Muscle of leg (tissue), 11 donors: ENCODE data around the gene HPS1. TPM values are rescaled to one million over a fixed set of nuclear protein-coding genes. Genes with fewer than 3 reads are reported as not detected.
A peak's percentile ranks its signal among the peaks of the same experiment; 100 is the strongest.

Experiments used
- DNase-seq: peaks from one replicate; pipeline ENCODE4 v3.0.0; 2013
- H3K27ac ChIP-seq: one replicate; pipeline ENCODE4 v1.5.1; 2013; ENCODE audit warnings: mild to moderate bottlenecking, low read length, control low read depth
- H3K27me3 ChIP-seq: one replicate; pipeline ENCODE4 v1.6.1; 2013; ENCODE audit warnings: low read length; ENCODE audit not compliant: control insufficient read depth, insufficient read depth
- H3K36me3 ChIP-seq: one replicate; pipeline ENCODE4 v1.6.1; 2013; ENCODE audit warnings: low read length; ENCODE audit not compliant: control insufficient read depth, insufficient read depth
- H3K4me1 ChIP-seq: one replicate; pipeline ENCODE4 v1.6.1; 2013; ENCODE audit warnings: low read length; ENCODE audit not compliant: control insufficient read depth, insufficient read depth
- H3K4me3 ChIP-seq: one replicate; pipeline ENCODE4 v1.5.1; 2013; ENCODE audit warnings: low read length, control low read depth
- H3K9me3 ChIP-seq: replicated peaks from 2 replicates; pipeline ENCODE4 v1.6.1; 2013; ENCODE audit warnings: low read depth, low read length; ENCODE audit not compliant: control insufficient read depth
- WGBS: methylation state at CpG from one replicate; pipeline ENCODE4 v1.1.5; 2013; ENCODE audit warnings: missing lambda C conversion rate; ENCODE audit not compliant: insufficient coverage; 5-methylcytosine and 5-hydroxymethylcytosine counted together
- polyA plus RNA-seq, 8 donors: library from polyadenylated mRNA; unstranded; fragments of 120-200 nt; gene quantifications; one replicate each; pipeline versions ENCODE4 v1.2.1 to v1.2.3, GENCODE V29; 2013; ENCODE audit warnings: inconsistent platforms in 1 of 8, low replicate concordance in 1 of 8; ENCODE audit not compliant: insufficient read length in 8 of 8, insufficient read depth in 1 of 8
- total RNA-seq: library from RNA; stranded (reverse); fragments of 120-200 nt; gene quantifications from one replicate; pipeline ENCODE4 v1.2.4, GENCODE V29; 2013

HPS1 gene
- total and polyA plus RNA-seq, 9 donors: 9.7 to 24.3 (median 16.0) TPM

DNA sequence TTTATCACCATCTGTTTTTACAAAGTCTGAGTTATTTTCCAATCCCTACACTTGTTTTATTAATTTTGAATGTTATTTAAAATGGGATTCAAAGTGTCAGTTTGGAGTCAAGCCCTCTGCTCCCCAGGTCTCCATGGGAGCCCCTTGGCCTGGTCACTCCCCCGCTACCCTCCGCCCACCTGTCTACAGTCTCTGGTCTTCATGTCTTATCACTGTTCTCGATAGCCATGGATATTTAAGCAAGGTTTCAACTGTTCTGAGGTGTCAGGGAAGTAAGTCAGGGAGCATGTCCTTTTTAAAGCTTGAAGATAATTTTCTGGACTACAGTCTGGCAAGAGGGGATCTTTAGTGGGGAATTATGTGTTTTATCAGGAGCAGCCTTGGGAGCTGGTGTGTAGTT, 19.1 kb upstream of the HPS1 start:
- DNase-seq: no peak
- no peak overlapping the region for H3K4me3 ChIP-seq
- peaks cover 8% of the 10 kb centered on the region for H3K4me1 ChIP-seq
- 67% methylated on average over 1 of the region's 3 CpGs for WGBS
- H3K36me3 ChIP-seq: no peaks in the 10 kb centered on the region
- H3K27ac ChIP-seq: no peak overlapping the region
- H3K27me3 ChIP-seq: peaks cover 14% of the 10 kb centered on the region
- H3K9me3 ChIP-seq: no peaks in the 10 kb centered on the region

GRCh38 chr10:98463976-98464754, 17.4 kb upstream of the HPS1 start:
- Histone ChIP-seq H3K27me3 (peaks cover 11% of the 10 kb centered on the region), H3K4me3 (no peak overlapping the region), H3K4me1 (peaks cover 8% of the 10 kb centered on the region), H3K36me3 (no peaks in the 10 kb centered on the region), H3K9me3 (no peaks in the 10 kb centered on the region), H3K27ac (no peak overlapping the region)
- 86% methylated on average over 7 of the region's 8 CpGs for WGBS
- no peak for DNase-seq

DNA sequence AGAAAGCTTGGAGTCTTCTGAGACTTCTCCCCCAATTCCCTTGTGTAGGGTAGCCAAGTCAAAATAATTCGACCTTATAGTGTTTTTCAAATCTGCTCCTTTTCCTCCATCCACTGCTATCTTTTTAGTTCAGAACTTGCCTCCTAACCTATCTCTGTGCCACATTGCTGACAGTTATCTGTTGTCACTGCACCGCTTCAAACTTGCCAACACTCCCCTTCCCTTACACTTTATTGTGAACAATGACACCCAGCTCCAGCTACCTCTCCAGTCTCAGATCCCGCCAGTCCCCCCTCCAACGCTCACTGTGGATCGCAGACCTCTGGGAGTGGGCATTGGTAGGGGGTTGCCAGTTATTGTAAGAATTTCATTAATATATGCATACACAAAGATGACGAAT, 16.3 kb upstream of the HPS1 start:
- Histone ChIP-seq H3K36me3 (no peaks in the 10 kb centered on the region), H3K9me3 (no peaks in the 10 kb centered on the region), H3K4me1 (peaks cover 6% of the 10 kb centered on the region), H3K4me3 (no peak overlapping the region), H3K27ac (no peak overlapping the region), H3K27me3 (peaks cover 7% of the 10 kb centered on the region)
- no peak for DNase-seq
- WGBS: 87% methylated on average over 2 of the region's 6 CpGs

- Histone ChIP-seq H3K36me3 (no peaks in the 10 kb centered on the region), H3K4me1 (no peaks in the 10 kb centered on the region), H3K9me3 (no peaks in the 10 kb centered on the region), H3K27ac (no peak overlapping the region), H3K27me3 (peaks cover 8% of the 10 kb centered on the region), H3K4me3 (no peak overlapping the region)
- DNase-seq: no peak
- WGBS: no CpG with 5 or more reads among the region's 3 CpGs
Measured at GRCh38 chr10:98461500-98461842, 14.7 kb upstream of the HPS1 start.

DNA sequence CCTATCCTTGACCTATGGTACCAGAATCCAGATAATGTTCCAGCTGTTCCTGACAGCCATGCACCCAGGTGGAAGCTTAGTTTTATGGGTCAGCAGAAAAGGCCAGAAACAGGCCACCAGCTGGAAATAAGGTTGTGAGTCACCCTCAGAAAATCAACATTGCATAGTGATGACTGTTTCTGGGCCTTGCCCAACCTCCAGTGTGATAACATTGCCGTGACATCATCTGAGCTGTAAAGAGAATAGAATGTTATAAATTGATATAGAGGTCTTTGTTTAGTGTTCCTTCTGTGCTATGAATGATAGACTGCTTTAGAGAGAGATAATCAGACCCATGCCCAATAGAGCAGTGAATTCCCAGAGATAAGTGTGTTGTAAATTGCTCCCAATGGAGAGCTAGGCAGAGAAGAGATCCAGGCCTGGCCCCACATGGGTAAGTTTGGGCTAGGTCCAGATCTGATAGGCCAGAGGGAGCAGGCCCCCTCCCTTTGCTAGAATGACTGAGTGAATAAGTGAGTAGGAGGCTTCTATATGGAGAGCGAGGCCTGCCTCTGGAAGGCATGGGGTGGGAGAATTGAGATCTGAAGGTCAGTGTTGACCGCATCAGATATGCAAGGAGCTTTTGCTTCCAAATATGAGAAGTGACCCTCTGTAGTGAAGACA, 14.2 kb upstream of the HPS1 start:
- no peaks in the 10 kb centered on the region for H3K36me3 ChIP-seq
- 65% methylated on average over 2 of the region's 3 CpGs for WGBS
- peaks cover 9% of the 10 kb centered on the region for H3K27me3 ChIP-seq
- H3K4me1 ChIP-seq: no peaks in the 10 kb centered on the region
- DNase-seq: peak; percentile 57
- no peak overlapping the region for H3K27ac ChIP-seq
- no peaks in the 10 kb centered on the region for H3K9me3 ChIP-seq
- no peak overlapping the region for H3K4me3 ChIP-seq

- WGBS: 86% methylated on average over 9 of the region's 15 CpGs
- Histone ChIP-seq H3K9me3 (no peaks in the 10 kb centered on the region), H3K4me1 (no peaks in the 10 kb centered on the region), H3K4me3 (no peak overlapping the region), H3K27me3 (peaks cover 9% of the 10 kb centered on the region), H3K36me3 (no peaks in the 10 kb centered on the region), H3K27ac (no peak overlapping the region)
- DNase-seq: no peak
Measured at GRCh38 chr10:98458809-98459784, 12.4 kb upstream of the HPS1 start.

- Histone ChIP-seq H3K4me3 (no peak overlapping the region), H3K27me3 (peaks cover 9% of the 10 kb centered on the region), H3K27ac (no peak overlapping the region), H3K36me3 (no peaks in the 10 kb centered on the region), H3K4me1 (no peaks in the 10 kb centered on the region), H3K9me3 (no peaks in the 10 kb centered on the region)
- no peak for DNase-seq
- WGBS: 42% methylated on average over 8 of the region's 8 CpGs
Measured at GRCh38 chr10:98457721-98458120, 11.0 kb upstream of the HPS1 start.

DNA sequence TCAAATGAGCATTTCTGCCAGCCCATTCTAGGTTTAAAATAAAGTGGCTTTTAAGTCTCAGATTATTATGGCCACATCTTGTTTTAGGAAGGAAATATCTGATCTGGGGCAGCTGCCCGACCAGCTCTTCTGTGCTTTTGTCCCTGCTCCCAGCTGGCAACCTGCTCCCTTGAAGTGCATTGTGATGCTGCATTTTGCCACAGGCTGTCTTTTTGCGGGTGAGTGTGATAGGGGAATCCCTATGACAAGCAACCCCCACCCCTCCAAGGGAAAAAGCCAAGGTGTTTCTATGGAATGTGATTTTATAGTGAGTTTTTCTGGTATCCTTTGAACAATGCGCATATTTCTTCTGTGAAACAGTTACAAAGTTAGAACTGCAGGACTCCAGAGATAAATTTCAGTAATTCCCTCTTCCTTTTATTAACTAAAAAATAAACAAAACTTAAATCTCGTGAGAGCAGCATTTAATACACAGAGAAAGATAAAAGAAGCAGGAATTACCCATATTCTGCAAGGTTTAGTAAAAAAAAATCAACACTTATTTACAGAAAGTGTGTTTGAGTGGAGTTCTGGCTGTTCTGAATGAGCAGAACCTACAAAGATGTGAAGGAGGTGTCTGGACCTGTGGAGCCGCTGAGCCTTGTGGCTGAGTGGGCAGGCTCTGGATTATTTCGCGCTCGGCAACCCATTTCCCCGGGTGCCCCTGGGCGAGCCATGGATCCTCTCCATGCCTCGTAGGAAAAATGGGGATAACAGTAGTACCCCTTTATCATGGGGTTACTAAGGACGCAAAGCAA, 10.1 kb upstream of the HPS1 start:
- H3K27me3 ChIP-seq: peaks cover 9% of the 10 kb centered on the region
- H3K27ac ChIP-seq: no peak overlapping the region
- H3K36me3 ChIP-seq: no peaks in the 10 kb centered on the region
- no peak overlapping the region for H3K4me3 ChIP-seq
- WGBS: 80% methylated on average over 5 of the region's 12 CpGs
- no peaks in the 10 kb centered on the region for H3K9me3 ChIP-seq
- H3K4me1 ChIP-seq: no peaks in the 10 kb centered on the region
- no peak for DNase-seq

GRCh38 chr10:98456043-98456570, 9.4 kb upstream of the HPS1 start:
- DNase-seq: no peak
- no peaks in the 10 kb centered on the region for H3K9me3 ChIP-seq
- peaks cover 9% of the 10 kb centered on the region for H3K27me3 ChIP-seq
- no peak overlapping the region for H3K27ac ChIP-seq
- 87% methylated on average over 4 of the region's 4 CpGs for WGBS
- H3K36me3 ChIP-seq: no peaks in the 10 kb centered on the region
- no peaks in the 10 kb centered on the region for H3K4me1 ChIP-seq
- H3K4me3 ChIP-seq: no peak overlapping the region
